Urothelium cell line (cell line): ENCODE measurements around the gene SUPT3H.
"Not testable (repeated sequence)": the region's sequence is repeated elsewhere in the genome, so short reads cannot be mapped to it uniquely, and the experiment has no call there.

Experiments used
- DNase-seq: peaks from one replicate; pipeline ENCODE4 v3.0.0; 2011; ENCODE audit warnings: low spot score, mixed read lengths
- FAIRE-seq: peaks from 2 replicates; lab custom pipeline; 2011; peaks lifted over from hg19 to GRCh38; lab: Jason Lieb, UNC

SUPT3H gene

DNA sequence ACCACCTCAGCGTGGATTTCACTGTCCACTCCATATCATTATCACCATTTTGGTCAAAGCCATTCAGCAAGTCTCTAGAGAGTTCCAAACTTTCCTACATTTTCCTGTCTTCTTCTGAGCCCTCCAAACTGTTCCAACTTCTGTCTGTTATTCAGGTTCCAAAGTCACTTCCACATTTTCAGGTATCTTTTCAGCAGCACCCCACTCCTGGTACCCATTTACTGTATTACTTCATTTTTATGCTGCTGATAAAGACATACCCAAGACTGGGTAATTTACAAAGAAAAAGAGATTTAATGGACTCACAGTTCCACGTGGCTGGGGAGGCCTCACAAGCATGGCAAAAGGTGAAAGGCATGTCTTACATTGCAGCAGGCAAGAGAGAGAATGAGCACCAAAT, 512.5 kb downstream of the SUPT3H start:
- not testable (repeated sequence) for FAIRE-seq, DNase-seq

GRCh38 chr6:44859901-44860410, 517.8 kb downstream of the SUPT3H start:
- FAIRE-seq (no peak), DNase-seq (no peak)

DNA sequence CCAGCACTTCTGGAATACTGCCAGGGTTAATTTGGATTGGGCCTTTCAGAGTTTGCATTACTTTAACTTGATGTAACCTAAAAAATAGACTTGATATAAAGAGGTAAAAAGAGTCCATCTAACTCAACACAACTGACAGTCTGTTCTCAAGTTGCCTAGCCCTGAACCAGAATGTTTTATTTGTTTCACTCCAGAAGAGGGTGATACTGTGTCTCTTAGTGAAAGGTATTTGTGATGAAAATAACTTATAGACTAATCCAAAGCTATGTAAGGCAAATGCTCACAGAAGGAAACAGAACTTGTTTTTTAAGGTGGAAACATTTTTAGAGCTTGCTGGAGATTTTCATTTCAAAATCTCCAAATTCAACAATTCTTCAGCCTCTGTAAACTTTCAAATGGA, 518.7 kb downstream of the SUPT3H start:
- FAIRE-seq = no peak
- DNase-seq = no peak

DNA sequence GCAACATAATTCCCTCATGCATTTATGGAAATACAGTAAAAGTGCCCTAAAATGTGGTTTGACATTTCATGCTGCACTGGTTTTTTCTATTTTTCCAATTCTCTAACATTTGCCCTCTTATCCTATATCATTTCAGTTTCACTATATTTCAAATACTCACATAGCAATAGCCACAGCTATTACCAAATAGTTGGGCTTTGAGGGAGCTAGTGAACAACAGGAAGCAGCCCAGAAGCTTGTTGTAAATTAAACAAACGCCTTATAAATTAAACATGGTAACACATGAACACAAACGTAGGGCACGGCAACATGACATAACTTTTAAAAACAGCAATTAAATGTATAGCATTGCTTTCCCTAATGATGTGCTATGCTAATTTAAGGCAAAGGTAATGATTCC, 521.3 kb downstream of the SUPT3H start:
- no peak for FAIRE-seq
- no peak for DNase-seq

DNA sequence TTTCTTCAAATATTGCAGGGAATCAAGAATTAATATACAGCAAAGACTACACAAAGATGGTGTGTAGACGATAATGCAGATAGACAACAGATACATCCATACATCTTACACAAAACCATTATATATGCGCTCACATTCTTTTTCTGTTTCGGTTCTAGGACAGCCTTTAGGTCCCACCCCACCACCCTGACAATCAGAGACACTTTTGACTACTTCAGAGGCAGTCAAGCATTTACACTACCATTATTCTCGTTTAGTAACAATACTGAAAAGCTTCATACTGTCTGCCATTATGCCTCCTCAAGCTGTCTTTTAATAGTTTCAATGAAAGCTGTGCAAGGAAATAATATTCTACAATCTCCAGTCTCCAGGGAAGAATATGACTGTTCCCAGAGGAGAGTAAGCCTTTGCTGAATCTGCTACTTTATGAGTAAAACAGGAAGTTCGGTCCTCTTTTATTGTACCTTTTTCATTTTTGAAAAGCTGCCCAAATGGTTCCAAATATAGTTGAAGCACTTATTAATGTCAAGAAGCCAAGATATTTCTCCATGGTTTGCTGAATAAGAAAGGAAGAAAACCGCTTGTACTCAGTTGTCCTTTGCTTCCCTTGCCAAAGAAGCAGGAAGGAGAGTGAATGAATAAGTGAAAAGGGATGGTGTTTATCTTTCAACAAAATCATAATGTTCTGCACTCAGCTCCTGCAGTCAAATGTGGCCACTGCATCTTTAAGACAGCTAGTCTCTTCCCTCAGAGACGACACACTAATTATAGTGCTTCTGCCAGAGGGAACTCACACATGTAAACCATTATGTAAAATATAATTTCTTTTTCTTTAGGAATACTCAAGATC, 521.9 kb downstream of the SUPT3H start:
- FAIRE-seq = no peak
- DNase-seq = no peak

DNA sequence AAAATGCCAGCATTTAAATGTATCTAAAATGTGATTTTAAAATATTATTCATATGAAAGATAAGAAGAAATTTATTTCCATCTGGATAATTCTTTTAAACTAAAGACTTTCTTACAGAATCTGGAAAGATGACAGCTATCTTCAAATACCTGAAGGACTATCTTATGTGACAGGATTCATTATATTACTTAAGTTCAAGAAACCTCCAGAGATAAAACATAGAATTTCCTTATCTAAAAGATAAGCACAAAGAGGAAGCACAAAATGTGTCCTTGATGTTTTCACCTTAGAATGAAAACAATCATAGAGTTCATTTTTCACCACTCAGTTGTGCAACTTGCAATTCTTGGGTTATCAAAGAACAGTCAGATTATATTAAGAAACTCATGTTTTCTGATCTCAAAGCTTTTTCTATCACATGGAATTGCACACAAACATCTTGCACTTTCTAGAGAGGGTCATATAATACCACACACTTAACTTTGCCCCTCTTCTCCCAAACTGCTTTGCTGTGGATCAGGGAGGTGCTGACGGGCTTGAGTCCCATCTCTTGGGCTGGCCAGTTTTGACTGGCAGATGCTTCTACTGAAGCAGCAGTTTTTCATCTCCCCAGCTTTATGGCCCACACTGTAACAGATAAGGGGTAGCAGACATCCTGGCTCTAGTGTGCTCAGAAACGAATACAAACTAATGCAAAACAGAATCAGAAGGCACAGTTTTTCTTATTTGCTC, 522.9 kb downstream of the SUPT3H start:
- DNase-seq (no peak), FAIRE-seq (no peak)

DNA sequence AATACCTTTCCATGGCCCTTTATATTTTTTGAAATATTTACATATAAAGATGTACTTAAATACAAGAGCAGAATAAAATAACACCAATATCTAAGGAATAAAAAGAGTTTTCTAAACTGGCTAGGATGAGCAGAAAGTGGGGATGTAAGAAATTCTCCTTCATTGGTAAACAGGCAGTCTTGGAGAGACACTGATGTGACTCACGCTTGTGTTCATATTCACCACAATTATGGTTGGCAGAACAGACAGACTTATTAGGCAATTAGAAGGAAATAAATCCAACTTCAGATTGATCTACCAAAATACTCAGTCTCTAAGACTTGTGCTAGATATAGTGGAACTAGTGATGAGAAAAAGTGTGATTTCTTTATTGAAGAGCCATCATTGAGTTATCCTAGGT, 526.6 kb downstream of the SUPT3H start:
- no peak for FAIRE-seq

GRCh38 chr6:44850312-44850711, 527.4 kb downstream of the SUPT3H start:
- FAIRE-seq (no peak), DNase-seq (no peak)

More for the DNA sequence above, 526.6 kb downstream of the SUPT3H start:
- DNase-seq = no peak

GRCh38 chr6:44849806-44850205, 527.9 kb downstream of the SUPT3H start:
- DNase-seq = no peak
- no peak for FAIRE-seq

- DNase-seq (no peak), FAIRE-seq (no peak)
Measured at GRCh38 chr6:44843734-44844133, 534.0 kb downstream of the SUPT3H start.

DNA sequence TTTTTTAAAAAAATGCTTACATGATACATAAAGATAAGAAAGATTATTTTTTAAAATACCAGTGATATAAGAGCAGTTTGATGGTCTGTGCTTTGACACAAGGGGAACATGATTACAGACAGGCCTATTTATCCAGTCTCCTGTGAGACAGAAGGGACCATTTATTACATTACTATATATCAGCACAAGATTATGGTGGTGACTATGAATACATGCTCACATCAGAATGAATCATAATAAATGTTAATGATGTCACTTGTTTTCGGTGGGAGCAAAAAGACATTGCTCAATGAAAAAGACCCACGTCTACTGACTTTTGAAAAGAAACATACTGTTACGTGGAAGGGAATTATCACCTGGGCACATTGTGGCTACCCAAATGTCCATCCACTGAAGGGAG, 535.1 kb downstream of the SUPT3H start:
- DNase-seq (no peak), FAIRE-seq (no peak)

DNA sequence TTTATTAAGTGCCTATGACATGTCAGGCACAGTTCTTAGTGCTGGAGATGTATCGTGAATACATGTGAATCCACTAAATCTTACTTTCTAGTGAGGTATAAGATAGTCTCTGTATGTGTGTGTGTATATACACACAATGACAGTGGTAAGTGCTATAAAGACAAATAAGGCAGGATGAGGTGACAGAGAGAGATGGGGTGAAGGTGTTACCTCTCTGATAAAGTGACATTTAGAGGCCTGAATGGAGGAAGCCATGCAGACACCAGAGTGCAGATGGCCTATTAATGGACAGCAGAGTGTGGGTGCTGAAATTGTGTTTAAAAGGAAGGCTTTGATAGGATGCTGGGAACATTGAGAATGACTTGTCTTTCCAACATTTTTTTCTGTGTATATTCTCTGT, 535.9 kb downstream of the SUPT3H start:
- FAIRE-seq (no peak), DNase-seq (no peak)

- FAIRE-seq (no peak), DNase-seq (no peak)
Measured at GRCh38 chr6:44837741-44838140, 540.0 kb downstream of the SUPT3H start.

- DNase-seq (no peak), FAIRE-seq (no peak)
Measured at GRCh38 chr6:44837255-44837654, 540.5 kb downstream of the SUPT3H start.

DNA sequence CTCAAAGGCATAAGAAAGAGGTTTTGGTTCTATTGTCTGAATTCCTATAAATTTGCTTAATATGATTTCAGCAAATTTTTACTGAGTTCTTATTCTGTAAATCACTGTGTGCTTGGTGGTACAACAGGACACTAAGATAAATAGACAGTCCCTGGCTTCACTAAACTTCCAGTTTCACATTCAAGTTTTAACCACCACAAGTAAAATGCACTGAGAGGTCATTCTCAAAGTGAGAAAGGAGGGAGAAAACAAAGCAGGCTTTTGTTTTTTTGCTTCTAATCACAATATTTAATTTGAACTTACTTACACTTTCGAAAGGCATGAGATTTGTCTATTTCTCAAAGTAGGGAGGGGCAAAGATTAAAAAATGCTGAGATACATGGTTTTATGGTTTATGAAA, 544.5 kb downstream of the SUPT3H start:
- DNase-seq (no peak), FAIRE-seq (no peak)

DNA sequence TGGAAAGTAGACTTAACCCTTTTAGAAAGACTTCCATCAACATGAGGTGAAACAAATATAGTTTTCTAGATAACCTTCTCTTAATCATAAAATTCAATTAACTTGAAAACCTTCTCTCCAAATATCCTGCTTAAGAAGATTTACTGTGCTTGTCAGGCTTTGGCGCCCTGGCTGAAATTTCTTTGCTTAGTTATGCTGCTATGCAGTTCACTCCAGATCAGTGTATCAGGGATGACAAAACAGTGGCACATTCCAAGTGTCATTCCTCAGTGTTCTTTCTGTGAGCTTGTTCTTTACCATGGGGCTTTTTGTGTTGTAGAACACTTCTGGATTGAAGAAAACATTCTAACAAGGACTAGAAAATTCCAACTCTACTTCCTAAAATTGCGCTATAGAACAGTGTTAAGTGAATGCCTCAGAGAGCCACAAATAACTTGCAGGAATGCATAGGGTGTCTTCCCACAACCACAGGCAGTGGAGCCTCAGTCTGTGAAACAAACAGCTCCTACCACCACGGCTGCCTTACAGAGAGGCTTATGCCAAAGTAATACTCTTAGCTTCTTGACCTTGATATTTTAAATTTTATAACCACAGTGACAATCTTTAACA, 546.6 kb downstream of the SUPT3H start:
- FAIRE-seq = no peak

DNA sequence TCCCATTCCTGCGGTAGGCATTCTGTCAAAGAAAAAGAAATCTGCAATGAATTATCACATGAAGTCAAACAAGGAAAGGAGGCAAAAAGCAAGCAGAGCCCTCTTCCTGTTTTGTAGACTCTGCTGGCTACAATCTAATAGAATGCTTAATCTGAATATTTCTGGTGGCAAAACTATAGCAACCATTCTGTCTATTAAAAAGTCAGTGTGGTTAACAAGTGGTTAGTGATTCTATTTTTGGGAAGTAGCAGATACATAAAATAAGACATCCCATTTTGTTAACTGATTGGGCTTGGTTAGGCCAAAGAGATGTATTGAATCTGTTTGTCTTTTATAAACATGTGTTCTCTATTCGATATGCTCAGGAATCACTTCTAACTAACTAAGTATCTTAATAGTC, 547.9 kb downstream of the SUPT3H start:
- DNase-seq (no peak), FAIRE-seq (no peak)

More for the DNA sequence above, 546.6 kb downstream of the SUPT3H start:
- DNase-seq = no peak

GRCh38 chr6:44828780-44829179, 549.0 kb downstream of the SUPT3H start:
- FAIRE-seq (no peak), DNase-seq (no peak)

- FAIRE-seq (no peak), DNase-seq (no peak)
Measured at GRCh38 chr6:44826025-44826676, 551.6 kb downstream of the SUPT3H start.

DNA sequence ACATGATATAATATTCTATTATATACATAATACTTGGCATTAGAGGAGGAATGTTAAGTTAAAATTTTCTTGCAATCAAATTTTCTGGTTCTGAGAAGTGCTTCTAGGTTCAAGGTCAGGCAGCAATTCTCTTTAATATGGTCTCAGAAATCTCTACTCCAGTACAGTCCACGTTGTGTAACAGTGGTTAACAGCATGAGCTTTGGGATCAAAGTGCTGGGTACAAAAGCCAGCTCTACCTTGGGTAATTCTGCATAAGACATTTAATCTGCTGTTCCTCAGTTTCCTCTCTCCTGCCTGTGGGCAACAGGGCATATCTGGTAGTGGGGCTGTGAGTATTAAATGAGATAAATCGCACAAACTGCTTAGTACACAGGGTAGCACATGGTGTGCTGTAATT, 552.5 kb downstream of the SUPT3H start:
- no peak for DNase-seq
- no peak for FAIRE-seq

- no peak for FAIRE-seq
- DNase-seq = no peak
Measured at GRCh38 chr6:44824567-44824966, 553.2 kb downstream of the SUPT3H start.
